Suprapubic skin (tissue), 4 donors: ENCODE results near the gene SEPTIN11. TPM values are rescaled to one million over a fixed set of nuclear protein-coding genes. Genes with fewer than 3 reads are reported as not detected.

Experiments used
- DNase-seq, 2 donors: peaks; one replicate each; pipeline ENCODE4 v3.0.0-alpha.2; 2019; ENCODE audit warnings: low spot score in 2 of 2
- H3K27ac ChIP-seq: fragments of 200-600 bp; sonication (generic); one replicate; pipeline ENCODE4 v1.5.1; 2019
- H3K27me3 ChIP-seq: fragments of 200-600 bp; sonication (generic); one replicate; pipeline ENCODE4 v1.5.1; 2019
- H3K36me3 ChIP-seq: fragments of 200-600 bp; sonication (generic); one replicate; pipeline ENCODE4 v1.5.1; 2019
- H3K4me1 ChIP-seq: fragments of 200-600 bp; sonication (generic); one replicate; pipeline ENCODE4 v1.5.1; 2019
- H3K4me3 ChIP-seq: fragments of 200-600 bp; sonication (generic); one replicate; pipeline ENCODE4 v1.5.1; 2019; ENCODE audit warnings: mild to moderate bottlenecking
- H3K9me3 ChIP-seq: fragments of 200-600 bp; sonication (generic); one replicate; pipeline ENCODE4 v1.5.1; 2019
- CTCF ChIP-seq, 2 donors: fragments of 200-600 bp in 1 of 2; fragments of 450-650 bp in 1 of 2; sonication (generic) in 1 of 2; IDR thresholded peaks; one replicate each; pipeline ENCODE4 v1.5.1; 2016 to 2019; ENCODE audit warnings: antibody characterized with exemption in 2 of 2, mild to moderate bottlenecking in 1 of 2, moderate library complexity in 1 of 2
- EP300 ChIP-seq: sonication (generic); formaldehyde crosslinking; IDR thresholded peaks from one replicate; pipeline ENCODE4 v1.6.1; 2017; ENCODE audit warnings: antibody characterized with exemption
- POLR2A ChIP-seq, 2 donors: fragments of 450-650 bp; IDR thresholded peaks; one replicate each; pipeline ENCODE4 v1.6.1; 2017; ENCODE audit warnings: antibody characterized with exemption in 2 of 2, mild to moderate bottlenecking in 2 of 2, moderate library complexity in 2 of 2
- POLR2AphosphoS5 ChIP-seq, 3 donors: sonication (generic); formaldehyde crosslinking; IDR thresholded peaks; one replicate each; pipeline ENCODE4 v1.6.1; 2017; ENCODE audit warnings: antibody characterized with exemption in 3 of 3
- WGBS: methylation state at CpG from one replicate; pipeline ENCODE4 v1.1.5; 2018; 5-methylcytosine and 5-hydroxymethylcytosine counted together
- total RNA-seq, 4 donors: library from RNA; depleted of rRNA; stranded (reverse); fragments of >200 nt; gene quantifications; one replicate each; pipeline ENCODE4 v1.1.0, GENCODE V29; 2016

SEPTIN11 gene
- total RNA-seq, 4 donors from 2014 or later: 18.6 to 41.6 (median 25.1) TPM

- H3K9me3 ChIP-seq: no peaks in the 10 kb centered on the region
- DNase-seq: peak; percentile 88 to 89
These were observed 893 bp upstream of the SEPTIN11 start for GRCh38 chr4:76948443-76949275.

DNA sequence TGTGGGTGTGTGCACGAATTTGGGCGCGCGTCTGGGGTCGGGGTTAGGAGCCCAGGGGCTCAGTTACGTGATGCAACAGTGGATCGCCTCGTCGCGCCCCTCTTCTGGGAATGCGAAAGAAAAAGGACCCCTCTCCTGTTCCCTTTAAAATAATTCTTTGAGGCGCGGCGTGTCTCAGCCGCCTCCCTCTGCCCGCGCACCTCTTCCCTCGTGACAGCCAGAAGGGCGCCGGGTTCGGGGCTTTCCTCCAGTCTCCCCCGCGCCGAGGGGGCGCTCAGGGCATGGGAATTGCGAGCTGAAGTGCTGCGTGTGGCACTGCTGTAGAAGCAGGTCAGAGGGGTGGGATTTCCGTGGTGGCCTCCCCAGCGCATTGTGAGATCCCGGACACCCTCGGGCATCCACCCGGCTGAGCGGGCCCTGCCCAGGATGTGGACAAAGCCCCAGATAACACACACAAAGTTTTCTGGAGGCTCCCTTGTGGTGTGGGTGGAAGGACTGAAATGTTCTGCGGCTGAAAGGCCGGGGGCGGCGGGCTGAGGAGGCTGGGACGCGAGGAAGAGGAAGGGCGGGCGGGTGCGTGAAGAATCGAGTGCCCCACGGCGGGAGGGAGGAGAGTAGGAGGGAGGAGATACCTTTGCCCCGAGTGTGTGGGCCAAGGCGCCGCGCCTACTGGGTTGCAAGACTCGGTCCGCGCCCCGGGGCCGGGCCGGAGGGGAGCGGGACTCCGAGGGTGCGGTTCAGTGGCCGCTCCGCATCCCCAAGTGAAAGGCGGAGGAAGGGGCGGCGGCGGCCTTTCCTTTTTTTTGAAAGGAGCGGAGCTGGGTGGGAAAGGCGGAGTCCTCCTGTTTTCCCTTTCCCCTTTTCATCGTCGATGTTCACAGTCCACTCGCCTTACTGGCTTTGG lies 752 bp downstream of the SEPTIN11 start:
- H3K27me3 ChIP-seq: no peaks in the 10 kb centered on the region
- no peaks in the 10 kb centered on the region for H3K9me3 ChIP-seq
- H3K36me3 ChIP-seq: no peaks in the 10 kb centered on the region
- TF ChIP-seq POLR2AphosphoS5 (IDR thresholded peaks at IDR 0.05): no peak
- 0% methylated on average over 45 of the region's 69 CpGs for WGBS
- peaks cover 53% of the 10 kb centered on the region for H3K4me1 ChIP-seq
- DNase-seq: peak; percentile 82 to 87
- peak overlapping the region; percentile 96 for H3K27ac ChIP-seq
- peak overlapping the region; percentile 81 for H3K4me3 ChIP-seq

More at GRCh38 chr4:76948443-76949275, 893 bp upstream of the SEPTIN11 start:
- TF ChIP-seq POLR2AphosphoS5 (IDR thresholded peaks at IDR 0.05) (no peak), CTCF (IDR thresholded peaks at IDR 0.05) (no peak), POLR2A (IDR thresholded peaks at IDR 0.05) (peak in 1 of 2 donors; percentile 12), EP300 (no peak)
- Histone ChIP-seq H3K4me3 (peak overlapping the region; percentile 81), H3K27ac (peak overlapping the region; percentile 96), H3K4me1 (peaks cover 49% of the 10 kb centered on the region), H3K27me3 (no peaks in the 10 kb centered on the region), H3K36me3 (no peaks in the 10 kb centered on the region)
- WGBS: 1% methylated on average over 34 of the region's 60 CpGs

- no peak for DNase-seq
These were observed 1.6 kb downstream of the SEPTIN11 start for GRCh38 chr4:76950956-76951671.

DNA sequence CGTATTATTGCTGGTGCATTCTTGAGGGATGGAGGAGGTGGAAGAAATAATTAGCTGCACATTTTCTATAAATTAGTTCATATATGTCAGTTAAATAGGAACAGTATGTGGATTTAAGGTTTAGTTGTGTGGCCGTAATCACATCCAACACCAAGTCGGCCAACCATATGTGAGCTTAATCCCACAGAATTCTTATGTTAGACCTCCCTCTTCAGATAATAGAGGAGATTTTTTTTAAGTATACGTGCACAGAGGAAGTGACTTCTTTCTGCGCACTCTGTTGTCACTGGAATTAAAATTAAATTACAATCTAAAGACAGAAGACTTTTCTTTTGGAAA lies 2.1 kb downstream of the SEPTIN11 start:
- Histone ChIP-seq H3K27ac (no peak overlapping the region), H3K4me3 (peak overlapping the region; percentile 81), H3K4me1 (peaks cover 64% of the 10 kb centered on the region), H3K36me3 (no peaks in the 10 kb centered on the region), H3K9me3 (no peaks in the 10 kb centered on the region), H3K27me3 (no peaks in the 10 kb centered on the region)
- TF ChIP-seq POLR2AphosphoS5 (IDR thresholded peaks at IDR 0.05) (no peak), EP300 (no peak), CTCF (IDR thresholded peaks at IDR 0.05) (no peak), POLR2A (IDR thresholded peaks at IDR 0.05) (no peak)
- WGBS: 69% methylated on average over 5 of the region's 5 CpGs
- no peak for DNase-seq

More at GRCh38 chr4:76950956-76951671, 1.6 kb downstream of the SEPTIN11 start:
- Histone ChIP-seq H3K9me3 (no peaks in the 10 kb centered on the region), H3K4me1 (peaks cover 59% of the 10 kb centered on the region), H3K4me3 (peak overlapping the region; percentile 81), H3K27me3 (no peaks in the 10 kb centered on the region), H3K36me3 (no peaks in the 10 kb centered on the region), H3K27ac (peak overlapping the region; percentile 96)
- 1% methylated on average over 23 of the region's 23 CpGs for WGBS
- TF ChIP-seq EP300 (no peak), POLR2AphosphoS5 (IDR thresholded peaks at IDR 0.05) (no peak), POLR2A (IDR thresholded peaks at IDR 0.05) (no peak), CTCF (IDR thresholded peaks at IDR 0.05) (no peak)

DNA sequence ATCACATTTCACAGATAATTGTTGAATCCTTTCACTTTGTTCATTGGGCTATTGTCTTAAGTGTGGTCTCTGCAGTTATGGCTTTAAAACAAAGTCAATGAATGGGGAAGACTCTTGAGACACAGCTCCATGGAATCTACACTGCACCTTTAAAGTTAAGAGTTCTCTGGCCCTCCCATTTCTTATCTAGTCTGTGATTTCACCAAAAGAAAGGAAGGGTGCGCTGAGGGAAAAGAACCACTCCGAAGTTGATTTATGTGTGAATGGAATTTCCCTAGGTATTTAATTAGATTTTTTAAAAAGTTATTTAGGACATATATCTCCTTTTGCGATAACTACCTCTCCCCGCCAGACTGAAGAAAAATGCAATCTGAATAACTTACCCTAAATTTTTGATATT lies 2.5 kb downstream of the SEPTIN11 start:
- Histone ChIP-seq H3K27ac (no peak overlapping the region), H3K27me3 (no peaks in the 10 kb centered on the region), H3K36me3 (no peaks in the 10 kb centered on the region), H3K9me3 (no peaks in the 10 kb centered on the region), H3K4me1 (peaks cover 64% of the 10 kb centered on the region), H3K4me3 (no peak overlapping the region)
- WGBS: 79% methylated on average over 4 of the region's 4 CpGs
- TF ChIP-seq CTCF (IDR thresholded peaks at IDR 0.05) (no peak), POLR2A (IDR thresholded peaks at IDR 0.05) (no peak), POLR2AphosphoS5 (IDR thresholded peaks at IDR 0.05) (no peak), EP300 (no peak)
- no peak for DNase-seq
